GM12878 (cell line): ENCODE data around the gene C1orf35. TPM values are rescaled to one million over a fixed set of nuclear protein-coding genes. Genes with fewer than 3 reads are reported as not detected.

Experiments
- IRF5 ChIP-seq: fragments of 450-650 bp; IDR thresholded peaks from 2 replicates; pipeline ENCODE4 v1.6.1; 2017; ENCODE audit warnings: borderline replicate concordance
- PBX3 ChIP-seq: IDR thresholded peaks from 2 replicates; pipeline ENCODE4 v1.6.1; 2011; ENCODE audit warnings: mild to moderate bottlenecking, low read depth, low read length, moderate library complexity; ENCODE audit not compliant: insufficient replicate concordance
- SMAD5 ChIP-seq: IDR thresholded peaks from 2 replicates; pipeline ENCODE4 v1.6.1; 2016; ENCODE audit warnings: antibody characterized with exemption, low read depth
- ZBTB4 ChIP-seq: fragments of 450-650 bp; formaldehyde crosslinking; IDR thresholded peaks from 2 replicates; pipeline ENCODE4 v1.4.0; 2022; ENCODE audit warnings: mild to moderate bottlenecking, moderate library complexity
- polyA plus RNA-seq, 11 experiments: library from polyadenylated mRNA; depleted of rRNA in 4 of 11; unstranded in 6 of 11; stranded (reverse) in 5 of 11; fragments of >200 nt; fragmentation: Nextera tagmentation in 4 of 11; fragmentation: Illumina TruSeq in 1 of 11; extraction: Ambion mirVana in 4 of 11; extraction: Trizol in 1 of 11; gene quantifications; 1 replicate in 1 of 11; 2 replicates in 10 of 11; pipeline versions ENCODE4 v1.2.1 to v1.2.3, GENCODE V29; 2011 to 2016; ENCODE audit warnings: inconsistent platforms in 2 of 11, missing spikeins in 2 of 11, low read depth in 1 of 11
- total RNA-seq, 4 experiments: library from RNA; depleted of rRNA in 3 of 4; stranded (reverse); fragments of >200 nt in 3 of 4; fragmentation: Illumina TruSeq in 1 of 4; extraction: Trizol in 1 of 4; gene quantifications; 2 replicates each; pipeline versions ENCODE4 v1.2.1 to v1.2.3, GENCODE V29; 2013 to 2021
- TF ChIP-seq, protein P1 (sequence below): fragments of 450-650 bp; conservative IDR thresholded peaks from 2 replicates; pipeline ENCODE4 v1.6.1; 2017; ENCODE audit warnings: mild to moderate bottlenecking, moderate library complexity

C1orf35 gene
- total and polyA plus RNA-seq, 10 of the 15 experiments (the other 5 are each of a cell fraction or from before 2014, with no cell fraction given), result 2.5 to 27.0 (median 10.6) TPM

GRCh38 chr1:228145463-228146416 is 42.6 kb upstream of the C1orf35 start (continued):
- TF ChIP-seq ZBTB4 (no peak), SMAD5 (no peak), IRF5 (no peak), PBX3 (no peak)
- TF ChIP-seq, protein P1, sequence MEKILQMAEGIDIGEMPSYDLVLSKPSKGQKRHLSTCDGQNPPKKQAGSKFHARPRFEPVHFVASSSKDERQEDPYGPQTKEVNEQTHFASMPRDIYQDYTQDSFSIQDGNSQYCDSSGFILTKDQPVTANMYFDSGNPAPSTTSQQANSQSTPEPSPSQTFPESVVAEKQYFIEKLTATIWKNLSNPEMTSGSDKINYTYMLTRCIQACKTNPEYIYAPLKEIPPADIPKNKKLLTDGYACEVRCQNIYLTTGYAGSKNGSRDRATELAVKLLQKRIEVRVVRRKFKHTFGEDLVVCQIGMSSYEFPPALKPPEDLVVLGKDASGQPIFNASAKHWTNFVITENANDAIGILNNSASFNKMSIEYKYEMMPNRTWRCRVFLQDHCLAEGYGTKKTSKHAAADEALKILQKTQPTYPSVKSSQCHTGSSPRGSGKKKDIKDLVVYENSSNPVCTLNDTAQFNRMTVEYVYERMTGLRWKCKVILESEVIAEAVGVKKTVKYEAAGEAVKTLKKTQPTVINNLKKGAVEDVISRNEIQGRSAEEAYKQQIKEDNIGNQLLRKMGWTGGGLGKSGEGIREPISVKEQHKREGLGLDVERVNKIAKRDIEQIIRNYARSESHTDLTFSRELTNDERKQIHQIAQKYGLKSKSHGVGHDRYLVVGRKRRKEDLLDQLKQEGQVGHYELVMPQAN, result no peak
- TF ChIP-seq, all 136 proteins: peak for 0
